ENCODE results near the gene BCKDHB.
A peak's percentile ranks its signal among the peaks of the same experiment; 100 is the strongest.

BCKDHB gene

DNA sequence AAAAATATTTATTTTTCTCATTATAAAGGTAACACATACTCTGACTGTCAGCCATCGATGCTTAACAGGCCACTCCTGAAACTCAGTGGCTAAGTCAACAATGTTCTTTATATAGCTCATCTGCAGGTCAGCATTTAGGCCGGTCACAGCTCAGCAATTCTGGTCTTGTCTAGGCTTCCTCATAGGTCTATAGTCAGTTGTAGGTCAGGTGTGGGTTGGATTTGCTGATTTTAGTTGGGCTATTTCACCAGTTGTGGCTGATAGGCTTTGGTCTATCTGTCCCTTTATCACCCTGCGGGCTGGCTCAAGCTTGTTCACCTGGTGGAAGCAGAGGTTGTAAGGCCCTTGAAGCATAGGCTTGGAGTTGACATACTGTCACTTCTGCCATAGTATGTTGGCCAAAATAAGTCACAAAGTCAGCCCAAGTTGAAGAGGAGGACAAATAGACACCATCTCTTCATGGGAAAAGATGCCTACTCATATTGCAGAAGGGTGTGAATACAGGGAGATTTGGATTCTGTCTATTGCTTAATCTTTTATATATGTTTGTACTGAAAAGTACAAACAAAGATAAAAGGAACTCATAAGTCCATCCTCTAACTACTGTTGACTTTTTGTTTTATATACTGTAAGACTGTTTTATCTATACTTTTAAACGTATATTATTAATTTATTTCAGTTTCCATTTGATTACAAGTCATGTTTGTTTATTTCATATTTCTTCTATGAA lies 75.0 kb downstream of the BCKDHB start:
- H2BK15ac ChIP-seq (replicated peaks; ENCODE audit: low read depth): no peak overlapping the region
- H3K56ac ChIP-seq (ENCODE audit: low read length): no peak overlapping the region
- WGBS (ENCODE audit: extremely low coverage, insufficient coverage, low lambda C conversion rate): no CpG with 5 or more reads among the region's 4 CpGs
- no peak overlapping the region for H2BK120ac ChIP-seq (ENCODE audit: low read depth, low read length)
- H3K4me3 ChIP-seq (ENCODE audit: low read length): no peak overlapping the region
- no peaks in the 10 kb centered on the region for H3K79me2 ChIP-seq (ENCODE audit: control insufficient read depth, insufficient read depth, low read length)
- no peak overlapping the region for H3K4me2 ChIP-seq (ENCODE audit: low read length)
- H2AK5ac ChIP-seq (ENCODE audit: low read length): no peak overlapping the region
- H3K79me1 ChIP-seq (ENCODE audit: low read length): no peaks in the 10 kb centered on the region
- no peak overlapping the region for H3K18ac ChIP-seq (ENCODE audit: low read length)
- H3K27me3 ChIP-seq (ENCODE audit: insufficient read depth, low read length, poor library complexity): no peaks in the 10 kb centered on the region
- no peak overlapping the region for H2BK5ac ChIP-seq (ENCODE audit: low read length)
- no peak overlapping the region for H3K4ac ChIP-seq (ENCODE audit: low read depth, low read length)
- H3K23ac ChIP-seq (ENCODE audit: low read length): no peak overlapping the region
- no peak overlapping the region for H4K8ac ChIP-seq (ENCODE audit: low read depth, low read length)
- no peaks in the 10 kb centered on the region for H3K4me1 ChIP-seq (ENCODE audit: control insufficient read depth, low read depth, low read length)
- no peak overlapping the region for H4K5ac ChIP-seq (ENCODE audit: low read length)
- no peak overlapping the region for H3K9ac ChIP-seq (ENCODE audit: low read length)
- no peak overlapping the region for H3K27ac ChIP-seq (ENCODE audit: low read depth, low read length)
- no peaks in the 10 kb centered on the region for H3K36me3 ChIP-seq (ENCODE audit: control insufficient read depth, insufficient read depth, low read length)
- DNase-seq: no peak

GRCh38 chr6:80182308-80182707 lies 75.8 kb downstream of the BCKDHB start:
- Histone ChIP-seq H2BK5ac (ENCODE audit: low read length) (no peak overlapping the region), H3K27me3 (ENCODE audit: insufficient read depth, low read length, poor library complexity) (no peaks in the 10 kb centered on the region), H3K4me3 (ENCODE audit: low read length) (no peak overlapping the region), H3K4me1 (ENCODE audit: control insufficient read depth, low read depth, low read length) (no peaks in the 10 kb centered on the region), H3K4ac (ENCODE audit: low read depth, low read length) (no peak overlapping the region), H3K36me3 (ENCODE audit: control insufficient read depth, insufficient read depth, low read length) (no peaks in the 10 kb centered on the region), H3K27ac (ENCODE audit: low read depth, low read length) (no peak overlapping the region), H2AK5ac (ENCODE audit: low read length) (no peak overlapping the region), H3K79me2 (ENCODE audit: control insufficient read depth, insufficient read depth, low read length) (no peaks in the 10 kb centered on the region), H4K5ac (ENCODE audit: low read length) (no peak overlapping the region), H3K56ac (ENCODE audit: low read length) (no peak overlapping the region), H3K18ac (ENCODE audit: low read length) (no peak overlapping the region), H3K79me1 (ENCODE audit: low read length) (no peaks in the 10 kb centered on the region), H3K4me2 (ENCODE audit: low read length) (no peak overlapping the region), H2BK120ac (ENCODE audit: low read depth, low read length) (no peak overlapping the region), H4K8ac (ENCODE audit: low read depth, low read length) (no peak overlapping the region), H2BK15ac (replicated peaks; ENCODE audit: low read depth) (no peak overlapping the region), H3K9ac (ENCODE audit: low read length) (no peak overlapping the region), H3K23ac (ENCODE audit: low read length) (no peak overlapping the region)
- no peak for DNase-seq
- WGBS (ENCODE audit: extremely low coverage, insufficient coverage, low lambda C conversion rate): no CpG with 5 or more reads among the region's 1 CpG

GRCh38 chr6:80183019-80183795 lies 76.7 kb downstream of the BCKDHB start:
- Histone ChIP-seq H4K8ac (ENCODE audit: low read depth, low read length) (no peak overlapping the region), H3K56ac (ENCODE audit: low read length) (no peak overlapping the region), H2AK5ac (ENCODE audit: low read length) (no peak overlapping the region), H3K27me3 (ENCODE audit: insufficient read depth, low read length, poor library complexity) (no peaks in the 10 kb centered on the region), H3K4me1 (ENCODE audit: control insufficient read depth, low read depth, low read length) (no peaks in the 10 kb centered on the region), H3K36me3 (ENCODE audit: control insufficient read depth, insufficient read depth, low read length) (no peaks in the 10 kb centered on the region), H3K27ac (ENCODE audit: low read depth, low read length) (no peak overlapping the region), H3K18ac (ENCODE audit: low read length) (no peak overlapping the region), H2BK120ac (ENCODE audit: low read depth, low read length) (no peak overlapping the region), H3K4ac (ENCODE audit: low read depth, low read length) (no peak overlapping the region), H2BK15ac (replicated peaks; ENCODE audit: low read depth) (no peak overlapping the region), H3K23ac (ENCODE audit: low read length) (no peak overlapping the region), H3K9ac (ENCODE audit: low read length) (no peak overlapping the region), H3K4me2 (ENCODE audit: low read length) (no peak overlapping the region), H3K4me3 (ENCODE audit: low read length) (no peak overlapping the region), H2BK5ac (ENCODE audit: low read length) (no peak overlapping the region), H3K79me2 (ENCODE audit: control insufficient read depth, insufficient read depth, low read length) (no peaks in the 10 kb centered on the region), H4K5ac (ENCODE audit: low read length) (no peak overlapping the region), H3K79me1 (ENCODE audit: low read length) (no peaks in the 10 kb centered on the region)
- WGBS (ENCODE audit: extremely low coverage, insufficient coverage, low lambda C conversion rate): no CpG with 5 or more reads among the region's 4 CpGs
- no peak for DNase-seq

- no peaks in the 10 kb centered on the region for H3K27me3 ChIP-seq (ENCODE audit: insufficient read depth, low read length, poor library complexity)
- DNase-seq: peak; percentile 7
- no peaks in the 10 kb centered on the region for H3K36me3 ChIP-seq (ENCODE audit: control insufficient read depth, insufficient read depth, low read length)
- no peak overlapping the region for H3K18ac ChIP-seq (ENCODE audit: low read length)
- H3K4me1 ChIP-seq (ENCODE audit: control insufficient read depth, low read depth, low read length): no peaks in the 10 kb centered on the region
- no peak overlapping the region for H2BK5ac ChIP-seq (ENCODE audit: low read length)
- H3K4me3 ChIP-seq (ENCODE audit: low read length): no peak overlapping the region
- no peak overlapping the region for H3K4me2 ChIP-seq (ENCODE audit: low read length)
- no peak overlapping the region for H2BK120ac ChIP-seq (ENCODE audit: low read depth, low read length)
- no peaks in the 10 kb centered on the region for H3K79me1 ChIP-seq (ENCODE audit: low read length)
- no CpG with 5 or more reads among the region's 2 CpGs for WGBS (ENCODE audit: extremely low coverage, insufficient coverage, low lambda C conversion rate)
- H4K8ac ChIP-seq (ENCODE audit: low read depth, low read length): no peak overlapping the region
- no peak overlapping the region for H2BK15ac ChIP-seq (replicated peaks; ENCODE audit: low read depth)
- H3K23ac ChIP-seq (ENCODE audit: low read length): no peak overlapping the region
- no peak overlapping the region for H3K4ac ChIP-seq (ENCODE audit: low read depth, low read length)
- no peak overlapping the region for H2AK5ac ChIP-seq (ENCODE audit: low read length)
- H3K79me2 ChIP-seq (ENCODE audit: control insufficient read depth, insufficient read depth, low read length): no peaks in the 10 kb centered on the region
- no peak overlapping the region for H3K27ac ChIP-seq (ENCODE audit: low read depth, low read length)
- no peak overlapping the region for H4K5ac ChIP-seq (ENCODE audit: low read length)
- H3K56ac ChIP-seq (ENCODE audit: low read length): no peak overlapping the region
- no peak overlapping the region for H3K9ac ChIP-seq (ENCODE audit: low read length)
Measured at GRCh38 chr6:80185492-80185891, 79.0 kb downstream of the BCKDHB start.

GRCh38 chr6:80186082-80186481 lies 79.6 kb downstream of the BCKDHB start:
- no peak overlapping the region for H3K4ac ChIP-seq (ENCODE audit: low read depth, low read length)
- H3K79me2 ChIP-seq (ENCODE audit: control insufficient read depth, insufficient read depth, low read length): no peaks in the 10 kb centered on the region
- H3K23ac ChIP-seq (ENCODE audit: low read length): no peak overlapping the region
- H3K27me3 ChIP-seq (ENCODE audit: insufficient read depth, low read length, poor library complexity): no peaks in the 10 kb centered on the region
- no peaks in the 10 kb centered on the region for H3K36me3 ChIP-seq (ENCODE audit: control insufficient read depth, insufficient read depth, low read length)
- H3K56ac ChIP-seq (ENCODE audit: low read length): no peak overlapping the region
- no peak overlapping the region for H3K4me2 ChIP-seq (ENCODE audit: low read length)
- no peaks in the 10 kb centered on the region for H3K79me1 ChIP-seq (ENCODE audit: low read length)
- H2AK5ac ChIP-seq (ENCODE audit: low read length): no peak overlapping the region
- no peak overlapping the region for H3K9ac ChIP-seq (ENCODE audit: low read length)
- DNase-seq: no peak
- H3K18ac ChIP-seq (ENCODE audit: low read length): no peak overlapping the region
- no peak overlapping the region for H3K27ac ChIP-seq (ENCODE audit: low read depth, low read length)
- no peak overlapping the region for H3K4me3 ChIP-seq (ENCODE audit: low read length)
- H2BK5ac ChIP-seq (ENCODE audit: low read length): no peak overlapping the region
- H2BK15ac ChIP-seq (replicated peaks; ENCODE audit: low read depth): no peak overlapping the region
- no CpG with 5 or more reads among the region's 7 CpGs for WGBS (ENCODE audit: extremely low coverage, insufficient coverage, low lambda C conversion rate)
- H4K8ac ChIP-seq (ENCODE audit: low read depth, low read length): no peak overlapping the region
- no peak overlapping the region for H2BK120ac ChIP-seq (ENCODE audit: low read depth, low read length)
- peaks cover 2% of the 10 kb centered on the region for H3K4me1 ChIP-seq (ENCODE audit: control insufficient read depth, low read depth, low read length)
- no peak overlapping the region for H4K5ac ChIP-seq (ENCODE audit: low read length)

All from mesendoderm (in vitro differentiated cells).